SK-N-MC (cell line): ENCODE measurements around the gene OGFOD1.

Experiments used
- DNase-seq: peaks from one replicate; pipeline ENCODE4 v3.0.0-alpha.2; 2011; ENCODE audit warnings: low read depth, low spot score
- H3K27ac ChIP-seq: fragments of 200-600 bp; sonication (generic); 2 replicates; pipeline ENCODE4 v1.5.1; 2016; ENCODE audit warnings: mixed run types
- H3K36me3 ChIP-seq: fragments of 200-600 bp; sonication (generic); 2 replicates; pipeline ENCODE4 v1.6.1; 2017; ENCODE audit warnings: antibody characterized with exemption, low read length, mixed read lengths; ENCODE audit not compliant: insufficient read depth
- H3K4me3 ChIP-seq: fragments of 200-600 bp; sonication (generic); 2 replicates; pipeline ENCODE4 v1.5.1; 2016
- H3K9ac ChIP-seq: fragments of 200-600 bp; sonication (generic); 2 replicates; pipeline ENCODE4 v1.8.0; 2017; ENCODE audit warnings: mixed run types, mixed read lengths; ENCODE audit not compliant: insufficient read length
- H3K9me3 ChIP-seq: fragments of 200-600 bp; sonication (generic); 2 replicates; pipeline ENCODE4 v1.6.1; 2017; ENCODE audit warnings: low read depth, mild to moderate bottlenecking, antibody characterized with exemption, low read length, moderate library complexity, mixed read lengths
- EZH2 ChIP-seq: fragments of 200-600 bp; sonication (generic); IDR thresholded peaks from one replicate; pipeline ENCODE4 v1.6.1; 2017; ENCODE audit warnings: antibody characterized with exemption
- FOXP2 ChIP-seq: optimal IDR thresholded peaks from 2 replicates; pipeline ENCODE3; 2011; ENCODE audit warnings: mild to moderate bottlenecking, moderate library complexity; ENCODE audit not compliant: insufficient read depth; ENCODE audit errors: extremely low read length, control extremely low read depth
- POLR2AphosphoS5 ChIP-seq: IDR thresholded peaks from 2 replicates; pipeline ENCODE4 v1.6.1; 2012; ENCODE audit warnings: mild to moderate bottlenecking, low read depth, low read length, borderline replicate concordance

Gene OGFOD1

DNA sequence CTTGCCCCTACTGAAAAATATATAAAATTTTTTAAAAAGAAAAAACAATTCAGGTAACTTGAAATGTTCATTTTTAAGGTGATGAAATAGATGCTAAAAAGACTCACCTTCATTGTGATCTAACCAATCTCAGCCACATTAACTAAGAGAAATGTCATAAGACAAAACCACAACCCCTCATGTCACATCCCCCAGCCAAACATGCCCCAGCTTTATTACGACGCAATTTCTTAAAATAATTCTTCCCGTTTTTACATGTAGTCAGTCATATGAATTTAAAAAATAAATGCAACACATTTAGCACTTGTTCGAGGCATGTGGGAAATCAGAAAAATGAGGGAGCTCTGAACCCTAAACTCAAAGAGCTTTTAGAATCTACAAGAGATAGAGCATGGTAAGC lies 35.5 kb upstream of the OGFOD1 start:
- no peak overlapping the region for H3K27ac ChIP-seq
- no peak for TF ChIP-seq POLR2AphosphoS5
- no peak for TF ChIP-seq FOXP2
- TF ChIP-seq EZH2 = no peak
- no peaks in the 10 kb centered on the region for H3K36me3 ChIP-seq
- no peak for DNase-seq
- H3K4me3 ChIP-seq = no peak overlapping the region
- no peaks in the 10 kb centered on the region for H3K9me3 ChIP-seq
- H3K9ac ChIP-seq = no peak overlapping the region

DNA sequence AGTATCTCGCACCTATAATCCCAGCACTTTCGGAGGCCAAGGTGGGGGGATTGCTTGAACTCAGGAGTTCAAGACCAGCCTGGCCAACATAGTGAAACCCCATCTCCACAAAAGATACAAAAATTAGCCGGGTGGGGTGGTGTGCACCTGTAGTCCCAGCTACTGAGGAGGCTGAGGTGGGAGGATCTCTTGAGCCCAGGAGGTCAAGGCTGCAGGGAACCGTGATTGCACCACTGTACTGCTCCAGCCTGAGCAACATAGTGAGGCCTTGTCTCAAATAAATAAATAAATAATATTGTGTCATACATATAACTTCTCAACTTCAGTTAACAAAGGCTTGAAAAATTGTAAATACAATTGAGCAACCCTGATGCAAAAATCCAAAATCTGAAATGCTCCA lies 34.2 kb upstream of the OGFOD1 start:
- H3K9me3 ChIP-seq = no peaks in the 10 kb centered on the region
- H3K27ac ChIP-seq = no peak overlapping the region
- no peak overlapping the region for H3K4me3 ChIP-seq
- no peaks in the 10 kb centered on the region for H3K36me3 ChIP-seq
- TF ChIP-seq FOXP2 (no peak), POLR2AphosphoS5 (no peak), EZH2 (no peak)
- no peak overlapping the region for H3K9ac ChIP-seq
- no peak for DNase-seq

DNA sequence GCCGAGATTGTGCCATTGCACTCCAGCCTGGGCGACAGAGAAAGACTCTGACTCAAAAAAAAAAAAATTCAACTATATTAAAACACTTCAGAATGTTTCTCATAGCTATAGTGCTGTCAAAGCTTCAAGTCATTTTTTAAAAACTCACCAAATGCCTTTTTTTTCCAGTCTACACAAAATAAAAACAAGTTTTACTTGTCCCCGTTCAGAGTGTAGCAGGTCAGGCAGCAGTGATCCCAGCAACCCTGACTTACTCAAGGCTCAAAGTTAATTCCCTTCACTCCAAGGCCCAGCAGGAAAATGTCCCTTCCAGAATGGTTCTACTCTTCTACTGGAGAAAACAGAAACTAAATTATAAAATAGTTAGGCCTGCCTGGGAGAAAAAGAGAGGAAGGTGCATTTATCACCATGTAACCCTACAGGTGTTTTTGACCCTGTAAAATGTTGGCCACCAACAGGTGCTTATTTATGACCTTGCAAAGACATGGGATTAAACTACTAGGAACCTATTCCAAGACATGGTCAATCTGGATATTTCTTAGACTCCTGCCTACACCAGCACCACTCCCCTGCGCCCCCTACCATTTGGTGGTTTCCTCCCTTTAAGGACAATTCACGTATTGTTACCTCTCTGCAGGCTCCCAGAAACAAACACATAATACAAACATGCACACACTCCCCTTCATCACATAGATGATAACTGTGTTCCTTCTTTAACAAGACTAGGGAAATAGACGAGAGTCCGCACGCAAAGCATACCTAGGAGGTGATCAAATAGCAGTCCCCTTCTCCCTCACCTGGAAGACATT lies 31.4 kb upstream of the OGFOD1 start:
- no peak overlapping the region for H3K4me3 ChIP-seq
- TF ChIP-seq EZH2 = no peak
- TF ChIP-seq FOXP2 = no peak
- no peak for TF ChIP-seq POLR2AphosphoS5
- no peaks in the 10 kb centered on the region for H3K36me3 ChIP-seq
- no peak overlapping the region for H3K27ac ChIP-seq
- no peak for DNase-seq
- no peaks in the 10 kb centered on the region for H3K9me3 ChIP-seq
- no peak overlapping the region for H3K9ac ChIP-seq

DNA sequence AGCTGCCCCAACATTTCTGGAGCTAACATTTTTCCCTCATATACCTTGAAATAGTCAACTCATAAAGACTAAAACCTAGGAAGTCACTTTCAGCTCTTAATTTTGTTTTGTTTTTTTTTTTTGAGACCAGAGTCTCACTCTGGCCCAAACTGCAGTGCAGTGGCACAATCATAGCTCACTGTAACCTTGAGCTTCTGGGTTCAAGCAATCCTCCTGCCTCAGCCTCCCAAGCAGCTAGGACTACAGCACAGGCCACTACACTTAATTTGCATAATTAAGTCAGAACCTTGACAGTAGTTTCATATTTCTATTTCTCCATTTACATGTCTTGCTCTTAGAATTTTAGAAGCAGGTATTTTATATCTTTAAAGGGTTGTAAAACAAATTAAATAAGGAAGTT lies 30.7 kb upstream of the OGFOD1 start:
- DNase-seq = no peak
- no peak overlapping the region for H3K9ac ChIP-seq
- no peak overlapping the region for H3K27ac ChIP-seq
- no peak for TF ChIP-seq FOXP2
- no peak for TF ChIP-seq POLR2AphosphoS5
- TF ChIP-seq EZH2 = no peak
- H3K9me3 ChIP-seq = no peaks in the 10 kb centered on the region
- H3K4me3 ChIP-seq = no peak overlapping the region
- no peaks in the 10 kb centered on the region for H3K36me3 ChIP-seq

DNA sequence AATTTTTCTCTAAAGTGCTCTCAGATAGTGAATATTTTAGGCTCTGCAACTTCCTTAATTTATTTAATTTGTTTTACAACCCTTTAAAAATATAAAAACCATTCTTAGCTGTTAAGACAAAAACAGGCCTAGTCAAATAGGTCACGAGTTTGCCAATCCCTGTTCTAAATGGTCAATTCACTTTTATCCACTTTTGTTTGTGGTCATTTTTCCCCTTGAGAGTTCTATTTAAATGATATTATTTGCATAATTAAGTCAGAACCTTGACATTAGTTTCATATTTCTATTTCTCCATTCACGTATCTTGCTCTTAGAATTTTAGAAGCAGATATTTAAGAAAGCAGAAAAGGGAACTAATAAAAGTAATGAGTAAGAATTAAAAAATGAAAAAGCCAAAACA lies 30.0 kb upstream of the OGFOD1 start:
- H3K9ac ChIP-seq = no peak overlapping the region
- H3K27ac ChIP-seq = no peak overlapping the region
- H3K36me3 ChIP-seq = no peaks in the 10 kb centered on the region
- TF ChIP-seq POLR2AphosphoS5 = no peak
- no peak for TF ChIP-seq FOXP2
- TF ChIP-seq EZH2 = no peak
- no peaks in the 10 kb centered on the region for H3K9me3 ChIP-seq
- no peak for DNase-seq
- H3K4me3 ChIP-seq = no peak overlapping the region

DNA sequence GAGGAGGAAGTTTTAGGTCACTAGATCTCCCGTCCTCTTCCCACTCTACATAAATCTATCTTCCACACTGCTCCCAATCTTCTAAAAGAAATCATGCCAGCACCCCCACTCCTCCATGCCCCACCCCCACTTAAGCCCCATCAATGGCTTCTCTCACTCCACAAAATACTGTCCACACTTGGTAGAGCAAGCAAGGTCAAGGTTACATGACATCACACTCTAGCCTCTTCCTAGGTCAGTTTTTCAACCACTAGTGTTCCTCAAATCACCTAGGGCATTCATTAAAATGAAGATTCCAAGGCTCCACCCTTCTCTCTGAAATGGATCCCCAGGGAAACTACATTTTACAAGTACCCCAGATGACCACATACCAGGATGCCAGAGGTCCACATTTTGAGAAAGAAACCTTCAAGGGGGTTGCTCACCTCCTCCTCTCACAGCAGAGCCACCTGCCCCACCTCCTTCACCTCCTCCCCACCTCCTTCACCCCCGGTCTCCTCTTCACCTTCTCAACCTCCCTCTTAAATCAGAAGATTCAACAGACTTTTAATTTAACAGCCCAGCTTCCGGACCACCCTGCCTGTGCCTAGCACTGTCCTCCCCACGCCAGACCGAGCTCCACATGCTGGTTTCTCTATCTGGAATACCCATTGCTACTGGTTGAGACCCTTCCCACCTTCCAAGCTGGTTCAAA lies 29.2 kb upstream of the OGFOD1 start:
- TF ChIP-seq POLR2AphosphoS5 (no peak), EZH2 (no peak)
- no peak overlapping the region for H3K9ac ChIP-seq
- no peaks in the 10 kb centered on the region for H3K36me3 ChIP-seq
- no peak overlapping the region for H3K4me3 ChIP-seq
- no peak overlapping the region for H3K27ac ChIP-seq
- DNase-seq = no peak
- H3K9me3 ChIP-seq = no peaks in the 10 kb centered on the region

DNA sequence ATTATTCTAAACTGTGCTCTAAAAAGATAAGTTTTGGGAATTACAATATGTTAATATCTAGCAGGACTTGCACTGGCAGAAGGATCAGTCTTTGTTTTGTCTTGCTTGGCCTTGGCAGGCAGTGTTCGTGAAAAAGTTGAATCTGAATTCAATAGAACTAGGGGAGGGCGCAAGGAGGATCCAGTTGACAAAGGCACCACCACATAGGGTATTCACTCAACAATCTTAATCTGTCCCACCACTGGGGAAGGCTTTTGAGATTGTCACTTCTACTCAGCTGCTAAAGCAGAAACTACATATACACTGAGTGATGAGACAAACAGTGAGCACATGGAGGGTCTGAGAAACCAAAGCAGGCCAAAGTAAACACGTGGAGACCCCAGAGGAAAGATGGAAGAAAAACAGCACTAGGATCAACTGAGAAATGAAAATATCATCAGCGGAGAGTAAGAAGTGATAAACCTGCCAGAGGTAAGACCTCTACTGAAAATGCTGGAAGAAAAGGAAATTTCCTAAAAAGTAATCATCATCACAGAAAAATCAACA lies 28.4 kb upstream of the OGFOD1 start:
- DNase-seq = no peak
- Histone ChIP-seq H3K9me3 (no peaks in the 10 kb centered on the region), H3K4me3 (no peak overlapping the region), H3K9ac (no peak overlapping the region), H3K36me3 (no peaks in the 10 kb centered on the region), H3K27ac (no peak overlapping the region)
- no peak for TF ChIP-seq POLR2AphosphoS5
- no peak for TF ChIP-seq EZH2

DNA sequence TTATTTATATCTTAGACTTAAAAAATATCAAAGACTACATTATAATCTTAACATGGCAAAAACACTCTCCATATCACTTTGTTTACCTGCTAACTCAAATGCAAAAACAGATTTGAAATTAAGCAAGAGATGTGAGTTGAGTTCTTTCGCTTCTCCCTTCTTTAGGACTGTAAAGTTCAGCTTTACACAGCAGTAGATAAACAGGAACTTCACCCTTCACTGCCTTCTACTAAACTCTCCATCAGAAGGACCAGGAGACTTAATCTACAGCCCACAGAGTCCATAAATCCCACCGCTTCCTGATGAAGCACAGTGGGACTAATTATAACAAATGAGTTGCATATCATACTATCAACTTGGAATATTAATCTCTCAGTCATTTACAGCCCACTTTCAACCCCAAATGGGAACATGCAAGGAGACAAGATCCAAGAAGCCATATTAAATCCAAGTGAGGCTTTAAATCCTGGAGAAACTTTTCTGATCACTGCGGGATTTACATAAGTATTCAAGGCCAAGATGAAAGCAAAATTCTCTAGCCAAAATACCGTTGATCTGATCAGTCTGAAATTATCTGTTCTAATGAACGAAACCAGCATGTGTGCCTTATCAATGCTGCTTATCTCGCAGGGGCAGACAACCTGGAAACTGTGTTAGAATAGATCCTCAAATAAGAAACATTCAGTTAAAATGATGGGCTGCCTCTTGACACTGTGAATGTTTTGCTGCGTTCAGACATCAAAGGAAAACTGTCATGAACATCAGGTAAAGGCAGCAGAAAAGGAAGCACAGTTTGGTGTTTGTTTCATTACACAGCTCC lies 27.6 kb upstream of the OGFOD1 start:
- no peak for DNase-seq
- Histone ChIP-seq H3K36me3 (no peaks in the 10 kb centered on the region), H3K9me3 (no peaks in the 10 kb centered on the region), H3K4me3 (peak overlapping the region; percentile 76), H3K27ac (no peak overlapping the region), H3K9ac (no peak overlapping the region)
- TF ChIP-seq EZH2 (no peak), FOXP2 (no peak), POLR2AphosphoS5 (no peak)
